IPS-20b (cell line): ENCODE measurements around the gene P4HA2.

Source experiments
- H3K27ac ChIP-seq: one replicate; pipeline ENCODE4 v1.5.1; 2013; ENCODE audit warnings: low read length
- H3K27me3 ChIP-seq: 2 replicates; pipeline ENCODE4 v1.6.1; 2013; ENCODE audit warnings: mild to moderate bottlenecking, low read length, inconsistent platforms; ENCODE audit not compliant: insufficient read depth
- H3K36me3 ChIP-seq: 2 replicates; pipeline ENCODE4 v1.6.1; 2013; ENCODE audit warnings: low read depth, mild to moderate bottlenecking, inconsistent platforms, low read length, moderate library complexity; ENCODE audit not compliant: insufficient read depth
- H3K4me1 ChIP-seq: 2 replicates; pipeline ENCODE4 v1.6.1; 2013; ENCODE audit warnings: mild to moderate bottlenecking, control low read depth, inconsistent platforms, low read length, moderate library complexity; ENCODE audit not compliant: insufficient read depth
- H3K4me3 ChIP-seq: 2 replicates; pipeline ENCODE4 v1.5.1; 2013; ENCODE audit warnings: mild to moderate bottlenecking, low read length, inconsistent platforms
- H3K9ac ChIP-seq: 2 replicates; pipeline ENCODE4 v1.6.1; 2013; ENCODE audit warnings: low read depth, mild to moderate bottlenecking, inconsistent platforms, low read length, moderate library complexity
- H3K9me3 ChIP-seq: 2 replicates; pipeline ENCODE4 v1.6.1; 2013; ENCODE audit warnings: mild to moderate bottlenecking, low read depth, low read length, inconsistent platforms; ENCODE audit not compliant: insufficient read depth

P4HA2 gene

GRCh38 chr5:132268769-132269551 lies 41.3 kb upstream of the P4HA2 start:
- Histone ChIP-seq H3K27ac (no peak overlapping the region), H3K27me3 (no peaks in the 10 kb centered on the region), H3K9me3 (no peaks in the 10 kb centered on the region), H3K9ac (no peak overlapping the region), H3K36me3 (no peaks in the 10 kb centered on the region), H3K4me3 (no peak overlapping the region), H3K4me1 (no peaks in the 10 kb centered on the region)

- Histone ChIP-seq H3K4me3 (no peak overlapping the region), H3K9ac (no peak overlapping the region), H3K27me3 (no peaks in the 10 kb centered on the region), H3K4me1 (no peaks in the 10 kb centered on the region), H3K9me3 (no peaks in the 10 kb centered on the region), H3K27ac (no peak overlapping the region), H3K36me3 (no peaks in the 10 kb centered on the region)
These were observed 40.5 kb upstream of the P4HA2 start for GRCh38 chr5:132267931-132268768.

GRCh38 chr5:132267166-132267739 lies 39.6 kb upstream of the P4HA2 start:
- Histone ChIP-seq H3K9ac (no peak overlapping the region), H3K27ac (no peak overlapping the region), H3K27me3 (no peaks in the 10 kb centered on the region), H3K36me3 (no peaks in the 10 kb centered on the region), H3K9me3 (no peaks in the 10 kb centered on the region), H3K4me3 (no peak overlapping the region), H3K4me1 (no peaks in the 10 kb centered on the region)

- Histone ChIP-seq H3K4me3 (no peak overlapping the region), H3K27ac (no peak overlapping the region), H3K36me3 (no peaks in the 10 kb centered on the region), H3K27me3 (no peaks in the 10 kb centered on the region), H3K9me3 (no peaks in the 10 kb centered on the region), H3K9ac (no peak overlapping the region), H3K4me1 (no peaks in the 10 kb centered on the region)
These were observed 39.1 kb upstream of the P4HA2 start for GRCh38 chr5:132266836-132267160.

- Histone ChIP-seq H3K4me1 (no peaks in the 10 kb centered on the region), H3K36me3 (no peaks in the 10 kb centered on the region), H3K4me3 (no peak overlapping the region), H3K9ac (no peak overlapping the region), H3K27ac (no peak overlapping the region), H3K9me3 (no peaks in the 10 kb centered on the region), H3K27me3 (no peaks in the 10 kb centered on the region)
These were observed 38.6 kb upstream of the P4HA2 start for GRCh38 chr5:132266031-132266835.

- no peak overlapping the region for H3K9ac ChIP-seq
- H3K9me3 ChIP-seq = no peaks in the 10 kb centered on the region
- H3K4me3 ChIP-seq = no peak overlapping the region
- no peaks in the 10 kb centered on the region for H3K27me3 ChIP-seq
- H3K4me1 ChIP-seq = no peaks in the 10 kb centered on the region
- no peak overlapping the region for H3K27ac ChIP-seq
- H3K36me3 ChIP-seq = no peaks in the 10 kb centered on the region
These were observed 37.8 kb upstream of the P4HA2 start for GRCh38 chr5:132265336-132266030.

- Histone ChIP-seq H3K9ac (no peak overlapping the region), H3K36me3 (no peaks in the 10 kb centered on the region), H3K27ac (no peak overlapping the region), H3K9me3 (no peaks in the 10 kb centered on the region), H3K27me3 (no peaks in the 10 kb centered on the region), H3K4me1 (no peaks in the 10 kb centered on the region), H3K4me3 (no peak overlapping the region)
These were observed 37.1 kb upstream of the P4HA2 start for GRCh38 chr5:132264546-132265335.

GRCh38 chr5:132263548-132264261 lies 36.1 kb upstream of the P4HA2 start:
- no peaks in the 10 kb centered on the region for H3K36me3 ChIP-seq
- no peak overlapping the region for H3K27ac ChIP-seq
- no peak overlapping the region for H3K9ac ChIP-seq
- H3K4me1 ChIP-seq = no peaks in the 10 kb centered on the region
- no peak overlapping the region for H3K4me3 ChIP-seq
- H3K9me3 ChIP-seq = no peaks in the 10 kb centered on the region
- peaks cover 3% of the 10 kb centered on the region; the same call in 1 of the 2 replicates for H3K27me3 ChIP-seq

- Histone ChIP-seq H3K9me3 (no peaks in the 10 kb centered on the region), H3K4me3 (no peak overlapping the region), H3K4me1 (no peaks in the 10 kb centered on the region), H3K9ac (no peak overlapping the region), H3K27me3 (peaks cover 10% of the 10 kb centered on the region), H3K27ac (no peak overlapping the region), H3K36me3 (no peaks in the 10 kb centered on the region)
These were observed 35.4 kb upstream of the P4HA2 start for GRCh38 chr5:132262882-132263547.
